Peyer's patch (tissue), 4 donors: ENCODE results near the gene CNTNAP2.

ENCODE experiments used
- CTCF ChIP-seq, 6 experiments: fragments of 450-650 bp in 4 of 6; fragments of 200-600 bp in 2 of 6; sonication (generic) in 1 of 6; IDR thresholded peaks; one replicate each; pipeline ENCODE4 v1.5.1; 2017 to 2019; ENCODE audit warnings: antibody characterized with exemption in 6 of 6, mild to moderate bottlenecking in 3 of 6, moderate library complexity in 1 of 6
- POLR2A ChIP-seq, 2 donors: fragments of 450-650 bp; IDR thresholded peaks; one replicate each; pipeline ENCODE4 v1.5.1; 2017; ENCODE audit warnings: antibody characterized with exemption in 2 of 2, mild to moderate bottlenecking in 2 of 2, moderate library complexity in 2 of 2

- TF ChIP-seq POLR2A (IDR thresholded peaks at IDR 0.05) (no peak), CTCF (IDR thresholded peaks at IDR 0.05) (no peak)
Measured at GRCh38 chr7:146647445-146647844, 530.8 kb downstream of the CNTNAP2 start.
